ENCODE data around the gene TNNI3K. TPM values are rescaled to one million over a fixed set of nuclear protein-coding genes. Genes with fewer than 3 reads are reported as not detected.

The TNNI3K gene
- total and polyA plus RNA-seq, 12 donors: 11.7 to 162 (median 95.6) TPM

DNA sequence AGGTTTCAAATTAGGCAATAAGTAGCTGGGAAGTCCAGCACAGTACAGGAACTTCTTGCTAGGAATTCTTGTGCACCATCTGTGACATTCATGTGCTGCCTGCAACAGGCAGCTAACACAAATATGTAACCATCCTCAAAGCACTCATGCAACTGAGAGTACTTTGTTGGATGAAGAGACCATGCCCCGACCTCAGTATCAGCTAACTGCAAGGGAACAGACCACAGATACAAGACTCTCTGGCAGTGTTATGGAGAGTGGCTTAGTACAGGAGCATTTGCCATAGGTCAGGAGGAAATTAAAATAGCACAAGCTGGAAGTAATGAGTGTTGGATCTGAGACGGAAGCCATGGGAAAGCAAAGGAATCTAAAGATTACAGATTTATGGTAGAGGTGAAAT is 153.7 kb downstream of the TNNI3K start:
- WGBS, 2 donors: 40 to 55% methylated on average over 2 of the region's 2 CpGs
- ATAC-seq (peak in 7 of 8 donors; percentile 18 to 80 (median 43)), DNase-seq (no peak)
- Histone ChIP-seq H3K27ac (peak overlapping the region in 4 of 10 donors; percentile 6 to 16 (median 11)), H3K27me3 (no peaks in the 10 kb centered on the region), H3K4me1 (peaks cover 0 to 21% (median 10%) of the 10 kb centered on the region in 9 donors), H3K9me3 (no peaks in the 10 kb centered on the region), H3K4me3 (no peak overlapping the region), H3K36me3 (peaks cover 0 to 7% (median 0%) of the 10 kb centered on the region in 9 donors)
- intact Hi-C loops (cut with DNase I): loop anchor here in 1 of 10 donors (5.0 kb wide), 1 partner anchor 33 kb away; no protein-coding TSS in a partner anchor
- TF ChIP-seq, protein P1, sequence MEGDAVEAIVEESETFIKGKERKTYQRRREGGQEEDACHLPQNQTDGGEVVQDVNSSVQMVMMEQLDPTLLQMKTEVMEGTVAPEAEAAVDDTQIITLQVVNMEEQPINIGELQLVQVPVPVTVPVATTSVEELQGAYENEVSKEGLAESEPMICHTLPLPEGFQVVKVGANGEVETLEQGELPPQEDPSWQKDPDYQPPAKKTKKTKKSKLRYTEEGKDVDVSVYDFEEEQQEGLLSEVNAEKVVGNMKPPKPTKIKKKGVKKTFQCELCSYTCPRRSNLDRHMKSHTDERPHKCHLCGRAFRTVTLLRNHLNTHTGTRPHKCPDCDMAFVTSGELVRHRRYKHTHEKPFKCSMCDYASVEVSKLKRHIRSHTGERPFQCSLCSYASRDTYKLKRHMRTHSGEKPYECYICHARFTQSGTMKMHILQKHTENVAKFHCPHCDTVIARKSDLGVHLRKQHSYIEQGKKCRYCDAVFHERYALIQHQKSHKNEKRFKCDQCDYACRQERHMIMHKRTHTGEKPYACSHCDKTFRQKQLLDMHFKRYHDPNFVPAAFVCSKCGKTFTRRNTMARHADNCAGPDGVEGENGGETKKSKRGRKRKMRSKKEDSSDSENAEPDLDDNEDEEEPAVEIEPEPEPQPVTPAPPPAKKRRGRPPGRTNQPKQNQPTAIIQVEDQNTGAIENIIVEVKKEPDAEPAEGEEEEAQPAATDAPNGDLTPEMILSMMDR (IDR thresholded peaks at IDR 0.05): no peak

DNA sequence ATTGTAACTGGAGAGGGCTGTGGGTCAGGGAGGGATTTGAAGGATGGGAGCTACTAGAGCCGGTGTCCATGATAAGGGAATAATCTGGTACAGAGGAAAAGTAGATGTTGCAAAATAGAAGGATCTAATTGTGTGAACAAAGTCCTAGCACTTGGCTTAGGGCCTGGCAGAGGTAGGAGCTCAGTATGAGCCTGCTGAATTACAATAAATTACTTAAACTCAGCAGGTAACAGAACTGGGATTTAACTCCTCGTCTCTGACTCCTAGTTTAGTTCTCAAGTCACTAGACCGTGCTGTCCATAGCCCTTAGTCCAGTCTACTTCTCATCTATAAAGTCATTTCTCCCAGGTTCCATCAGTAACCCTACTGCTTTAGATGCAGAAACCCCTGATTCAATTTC is 157.0 kb downstream of the TNNI3K start:
- ATAC-seq: peak in 4 of 8 donors; percentile 10 to 54 (median 20)
- Histone ChIP-seq H3K27me3 (no peaks in the 10 kb centered on the region), H3K27ac (peak overlapping the region; percentile 9 to 68 (median 54)), H3K36me3 (no peaks in the 10 kb centered on the region), H3K4me3 (no peak overlapping the region), H3K9me3 (no peaks in the 10 kb centered on the region), H3K4me1 (peaks cover 16 to 54% (median 41%) of the 10 kb centered on the region in 9 donors)
- intact Hi-C loops (cut with DNase I): no loop called here
- TF ChIP-seq, protein P1 (IDR thresholded peaks at IDR 0.05): no peak
- no peak for DNase-seq
- 54 to 68% methylated on average over 3 of the region's 3 CpGs for WGBS, 2 donors

DNA sequence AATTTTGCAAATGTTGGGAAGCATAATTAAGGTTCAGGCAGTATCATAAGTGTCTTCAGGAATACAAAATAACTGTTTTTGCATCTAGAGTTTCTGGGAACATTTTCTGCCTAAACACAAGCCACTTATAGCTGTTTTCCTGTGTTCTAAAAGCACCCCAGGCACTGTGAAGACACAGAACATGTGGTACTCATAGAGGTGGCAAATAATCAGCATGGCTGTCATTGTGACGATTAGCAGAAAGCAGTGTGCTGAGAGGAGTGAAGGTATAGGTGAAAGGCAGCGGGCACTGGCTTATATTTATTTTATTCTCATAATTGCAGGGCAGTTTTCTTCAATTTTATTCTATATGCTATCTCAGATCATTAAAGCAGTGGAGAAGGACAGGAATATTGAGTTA is 157.7 kb downstream of the TNNI3K start:
- H3K36me3 ChIP-seq: no peaks in the 10 kb centered on the region
- intact Hi-C loops (cut with DNase I): no loop called here
- DNase-seq (peak in 1 of 2 donors; percentile 51), ATAC-seq (peak in 7 of 8 donors; percentile 53 to 87 (median 81))
- TF ChIP-seq, protein P1 (IDR thresholded peaks at IDR 0.05): no peak
- H3K4me1 ChIP-seq: peaks cover 17 to 57% (median 44%) of the 10 kb centered on the region in 9 donors
- no peak overlapping the region for H3K4me3 ChIP-seq
- no peaks in the 10 kb centered on the region for H3K27me3 ChIP-seq
- H3K27ac ChIP-seq: peak overlapping the region in 9 of 10 donors; percentile 9 to 68 (median 56)
- WGBS, 2 donors: 36 to 45% methylated on average over 2 of the region's 2 CpGs
- no peaks in the 10 kb centered on the region for H3K9me3 ChIP-seq

DNA sequence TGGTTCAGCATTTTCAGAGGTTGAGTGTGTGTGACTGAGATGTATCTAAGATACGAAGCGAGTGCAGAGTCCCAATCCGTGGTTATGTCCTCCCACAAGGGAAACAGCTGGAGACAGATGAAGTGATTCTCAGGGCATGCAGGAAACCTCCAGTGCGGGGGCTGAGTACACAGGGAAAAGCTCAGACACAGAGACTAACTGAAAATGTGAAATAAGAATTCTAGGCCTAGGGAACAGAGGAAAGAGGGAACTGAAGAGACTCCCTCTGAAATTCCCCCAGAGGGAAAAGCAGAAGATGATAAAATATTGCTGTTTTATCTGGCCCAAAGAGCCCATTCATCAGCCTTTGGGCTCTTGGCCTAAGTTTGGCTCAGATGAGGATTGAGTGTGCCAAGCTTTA is 160.4 kb downstream of the TNNI3K start:
- DNase-seq (no peak), ATAC-seq (peak in 5 of 8 donors; percentile 14 to 44 (median 30))
- Histone ChIP-seq H3K36me3 (no peaks in the 10 kb centered on the region), H3K27ac (peak overlapping the region in 9 of 10 donors; percentile 20 to 73 (median 63)), H3K9me3 (no peaks in the 10 kb centered on the region), H3K4me1 (peaks cover 17 to 57% (median 44%) of the 10 kb centered on the region in 9 donors), H3K4me3 (no peak overlapping the region), H3K27me3 (no peaks in the 10 kb centered on the region)
- TF ChIP-seq, protein P1 (IDR thresholded peaks at IDR 0.05): no peak
- whole genome bisulfite sequencing, 2 donors: 23 to 49% methylated on average over 4 of the region's 4 CpGs
- intact Hi-C loops (cut with DNase I): loop anchor here in 1 of 10 donors (5.0 kb wide), 1 partner anchor 198 kb away; the partner anchor contains the start of genes FPGT and LRRIQ3

Data from heart right ventricle (tissue), 16 donors.